WI38 (cell line): ENCODE measurements around the gene MLLT6.

Source experiments
- H3K4me3 ChIP-seq: 2 replicates; pipeline ENCODE4 v1.5.1; 2011; ENCODE audit warnings: low read depth, mild to moderate bottlenecking, control low read depth, low read length
- CTCF ChIP-seq: IDR thresholded peaks from 2 replicates; pipeline ENCODE4 v1.5.1; 2012; ENCODE audit warnings: low read depth, mild to moderate bottlenecking, control low read depth, low read length

Gene MLLT6

GRCh38 chr17:38697061-38697820 is 7.8 kb upstream of the MLLT6 start:
- no peak for TF ChIP-seq CTCF
- H3K4me3 ChIP-seq, result no peak overlapping the region

GRCh38 chr17:38698760-38699159 is 6.3 kb upstream of the MLLT6 start:
- H3K4me3 ChIP-seq, result no peak overlapping the region
- no peak for TF ChIP-seq CTCF

GRCh38 chr17:38701504-38702165 is 3.4 kb upstream of the MLLT6 start:
- TF ChIP-seq CTCF, result no peak
- peak overlapping the region; percentile 69 for H3K4me3 ChIP-seq

GRCh38 chr17:38702166-38702915 is 2.7 kb upstream of the MLLT6 start:
- peak overlapping the region; percentile 69 for H3K4me3 ChIP-seq
- TF ChIP-seq CTCF, result no peak

- peak overlapping the region; percentile 81 for H3K4me3 ChIP-seq
- TF ChIP-seq CTCF, result no peak
Measured at GRCh38 chr17:38702916-38703741, 1.9 kb upstream of the MLLT6 start.

GRCh38 chr17:38703742-38704605 is 1.1 kb upstream of the MLLT6 start:
- peak overlapping the region; percentile 81 for H3K4me3 ChIP-seq

More at GRCh38 chr17:38703742-38704605, 1.1 kb upstream of the MLLT6 start:
- no peak for TF ChIP-seq CTCF
